ENCODE data around the gene EYA2. TPM values are rescaled to one million over a fixed set of nuclear protein-coding genes. Genes with fewer than 3 reads are reported as not detected.

Gene EYA2
- total RNA-seq, 1 donor from 2014 or later: 8.1 TPM

GRCh38 chr20:47051936-47052526 is 157.4 kb downstream of the EYA2 start:
- H3K36me3 Mint-ChIP-seq: no peaks in the 10 kb centered on the region
- no peak for TF ChIP-seq CTCF (conservative IDR thresholded peaks at IDR 0.05)
- DNase-seq (ENCODE audit: extremely low spot score, unreplicated experiment): no peak
- peaks cover 7% of the 10 kb centered on the region for H3K9me3 Mint-ChIP-seq
- H3K4me3 Mint-ChIP-seq: no peak overlapping the region
- no peaks in the 10 kb centered on the region for H3K27me3 Mint-ChIP-seq
- peaks cover 26% of the 10 kb centered on the region for H3K4me1 Mint-ChIP-seq (ENCODE audit: unreplicated experiment)
- no peak overlapping the region for H3K27ac Mint-ChIP-seq

GRCh38 chr20:47054506-47054905 is 159.9 kb downstream of the EYA2 start:
- no peaks in the 10 kb centered on the region for H3K27me3 Mint-ChIP-seq
- no peak overlapping the region for H3K4me3 Mint-ChIP-seq
- peaks cover 3% of the 10 kb centered on the region for H3K9me3 Mint-ChIP-seq

GRCh38 chr20:47054945-47055344 is 160.3 kb downstream of the EYA2 start:
- no peak overlapping the region for H3K27ac Mint-ChIP-seq
- no peak for TF ChIP-seq CTCF (conservative IDR thresholded peaks at IDR 0.05)
- H3K4me3 Mint-ChIP-seq: no peak overlapping the region
- H3K36me3 Mint-ChIP-seq: no peaks in the 10 kb centered on the region
- no peaks in the 10 kb centered on the region for H3K9me3 Mint-ChIP-seq
- H3K4me1 Mint-ChIP-seq (ENCODE audit: unreplicated experiment): peaks cover 24% of the 10 kb centered on the region
- no peaks in the 10 kb centered on the region for H3K27me3 Mint-ChIP-seq
- no peak for DNase-seq (ENCODE audit: extremely low spot score, unreplicated experiment)

More at GRCh38 chr20:47054506-47054905, 159.9 kb downstream of the EYA2 start:
- TF ChIP-seq CTCF (conservative IDR thresholded peaks at IDR 0.05): no peak
- DNase-seq (ENCODE audit: extremely low spot score, unreplicated experiment): no peak
- H3K36me3 Mint-ChIP-seq: no peaks in the 10 kb centered on the region
- peaks cover 26% of the 10 kb centered on the region for H3K4me1 Mint-ChIP-seq (ENCODE audit: unreplicated experiment)
- no peak overlapping the region for H3K27ac Mint-ChIP-seq

GRCh38 chr20:47055699-47056369 is 161.2 kb downstream of the EYA2 start:
- no peak overlapping the region for H3K4me3 Mint-ChIP-seq
- TF ChIP-seq CTCF (conservative IDR thresholded peaks at IDR 0.05): no peak
- peaks cover 17% of the 10 kb centered on the region for H3K4me1 Mint-ChIP-seq (ENCODE audit: unreplicated experiment)
- H3K9me3 Mint-ChIP-seq: no peaks in the 10 kb centered on the region
- no peak overlapping the region for H3K27ac Mint-ChIP-seq
- DNase-seq (ENCODE audit: extremely low spot score, unreplicated experiment): no peak
- H3K36me3 Mint-ChIP-seq: no peaks in the 10 kb centered on the region
- no peaks in the 10 kb centered on the region for H3K27me3 Mint-ChIP-seq

- Mint-ChIP-seq H3K9me3 (no peaks in the 10 kb centered on the region), H3K4me1 (ENCODE audit: unreplicated experiment) (peaks cover 18% of the 10 kb centered on the region), H3K36me3 (peaks cover 3% of the 10 kb centered on the region), H3K27ac (no peak overlapping the region), H3K27me3 (no peaks in the 10 kb centered on the region), H3K4me3 (no peak overlapping the region)
- DNase-seq (ENCODE audit: extremely low spot score, unreplicated experiment): no peak
- no peak for TF ChIP-seq CTCF (conservative IDR thresholded peaks at IDR 0.05)
Observed at GRCh38 chr20:47057661-47058060, 163.0 kb downstream of the EYA2 start.

All from type B pancreatic cell (in vitro differentiated cells).